ENCODE measurements around the gene ARHGAP26. TPM values are rescaled to one million over a fixed set of nuclear protein-coding genes. Genes with fewer than 3 reads are reported as not detected.

The ARHGAP26 gene
- total and polyA plus RNA-seq, 2 of the 4 experiments (the other 2 are of a cell fraction): 0.54 to 0.56 TPM

GRCh38 chr5:143128412-143129071 lies 358.4 kb downstream of the ARHGAP26 start:
- TF ChIP-seq RCOR1 (IDR thresholded peaks at IDR 0.05; ENCODE audit: insufficient replicate concordance, low read length) (no peak), BHLHE40 (IDR thresholded peaks at IDR 0.05; ENCODE audit: low read depth, low read length) (no peak), MAZ (IDR thresholded peaks at IDR 0.05; ENCODE audit: borderline replicate concordance, low read depth, low read length) (no peak), MAFK (IDR thresholded peaks at IDR 0.05; ENCODE audit: low read depth, low read length) (no peak), USF2 (IDR thresholded peaks at IDR 0.05; ENCODE audit: low read depth, low read length) (no peak), FOS (IDR thresholded peaks at IDR 0.05; ENCODE audit: low read depth, low read length) (no peak), NFE2L2 (IDR thresholded peaks at IDR 0.05; ENCODE audit: low read depth, low read length) (no peak), CHD1 (IDR thresholded peaks at IDR 0.05; ENCODE audit: low read depth, low read length) (no peak)
- Histone ChIP-seq H3K4me3 (ENCODE audit: insufficient read depth, low read depth, low read length) (no peak overlapping the region), H4K8ac (ENCODE audit: low read depth in 2 of 2, low read length in 2 of 2) (no peak overlapping the region), H4K91ac (ENCODE audit: insufficient read depth, low read depth, low read length) (no peak overlapping the region), H2BK120ac (ENCODE audit: low read depth, low read length) (no peak overlapping the region), H3K14ac (replicated peaks; ENCODE audit: low read depth, low read length) (no peak overlapping the region), H3K56ac (ENCODE audit: extremely low read depth, insufficient read depth, low read length) (no peak overlapping the region), H3K4me2 (ENCODE audit: low read depth, low read length) (no peak overlapping the region), H2BK5ac (ENCODE audit: low read depth, low read length, poor library complexity, severe bottlenecking) (no peak overlapping the region), H2AK5ac (ENCODE audit: low read depth, low read length) (no peak overlapping the region), H3K9me1 (ENCODE audit: insufficient read depth, low read length) (no peaks in the 10 kb centered on the region; the same call in 1 of the 2 replicates), H3K23ac (ENCODE audit: low read depth, low read length) (no peak overlapping the region), H4K20me1 (ENCODE audit: insufficient read depth, low read length) (no peaks in the 10 kb centered on the region), H3K36me3 (ENCODE audit: control insufficient read depth, insufficient read depth, low read length) (no peaks in the 10 kb centered on the region), H3K27me3 (ENCODE audit: control insufficient read depth, insufficient read depth, low read length) (no peaks in the 10 kb centered on the region), H3K9me3 (ENCODE audit: control insufficient read depth, insufficient read depth, low read length) (no peaks in the 10 kb centered on the region), H2BK15ac (ENCODE audit: low read depth, low read length) (no peak overlapping the region), H3K9ac (ENCODE audit: low read depth, low read length) (no peak overlapping the region), H3K18ac (ENCODE audit: low read depth, low read length) (no peak overlapping the region), H3K27ac (ENCODE audit: insufficient read depth, low read length) (no peak overlapping the region), H3K4ac (ENCODE audit: low read depth, low read length) (no peak overlapping the region), H3K79me1 (ENCODE audit: low read depth in 1 of 2, low read length in 2 of 2) (no peaks in the 10 kb centered on the region), H2BK20ac (ENCODE audit: low read depth, low read length) (no peak overlapping the region), H2AK9ac (replicated peaks; ENCODE audit: low read depth, low read length, poor library complexity) (no peak overlapping the region), H2AFZ (replicated peaks; ENCODE audit: low read length, poor library complexity) (no peak overlapping the region), H3K4me1 (ENCODE audit: control insufficient read depth, insufficient read depth, low read length) (peaks cover 2% of the 10 kb centered on the region), H4K5ac (ENCODE audit: low read depth, low read length) (no peak overlapping the region)
- WGBS, 2 experiments (ENCODE audit: extremely low coverage in 2 of 2, insufficient read length in 1 of 2): no CpG with 5 or more reads among the region's 7 CpGs
- dilution Hi-C loops (cut with HindIII; ENCODE audit: low sequenced_read_pairs, unreplicated experiment): no loop called here
- intact Hi-C loops (cut with micrococcal nuclease): no loop called here
- POLR2A ChIA-PET (ENCODE audit: unreplicated experiment): no interaction called here
- no peak for ATAC-seq (ENCODE audit: low read depth)
- CTCF ChIA-PET: interaction anchor here (0.7 kb wide), 1 partner anchor 10 kb away, joined by 3 read pairs; no protein-coding TSS in a partner anchor
- DNase-seq: no peak
- BruUV-seq (replicated peaks): no TSS peak
- in situ Hi-C loops (cut with MboI; ENCODE audit: low sequenced_read_pairs): no loop called here
